Measurements from ENCODE around the gene HOXD4.

Gene HOXD4

DNA sequence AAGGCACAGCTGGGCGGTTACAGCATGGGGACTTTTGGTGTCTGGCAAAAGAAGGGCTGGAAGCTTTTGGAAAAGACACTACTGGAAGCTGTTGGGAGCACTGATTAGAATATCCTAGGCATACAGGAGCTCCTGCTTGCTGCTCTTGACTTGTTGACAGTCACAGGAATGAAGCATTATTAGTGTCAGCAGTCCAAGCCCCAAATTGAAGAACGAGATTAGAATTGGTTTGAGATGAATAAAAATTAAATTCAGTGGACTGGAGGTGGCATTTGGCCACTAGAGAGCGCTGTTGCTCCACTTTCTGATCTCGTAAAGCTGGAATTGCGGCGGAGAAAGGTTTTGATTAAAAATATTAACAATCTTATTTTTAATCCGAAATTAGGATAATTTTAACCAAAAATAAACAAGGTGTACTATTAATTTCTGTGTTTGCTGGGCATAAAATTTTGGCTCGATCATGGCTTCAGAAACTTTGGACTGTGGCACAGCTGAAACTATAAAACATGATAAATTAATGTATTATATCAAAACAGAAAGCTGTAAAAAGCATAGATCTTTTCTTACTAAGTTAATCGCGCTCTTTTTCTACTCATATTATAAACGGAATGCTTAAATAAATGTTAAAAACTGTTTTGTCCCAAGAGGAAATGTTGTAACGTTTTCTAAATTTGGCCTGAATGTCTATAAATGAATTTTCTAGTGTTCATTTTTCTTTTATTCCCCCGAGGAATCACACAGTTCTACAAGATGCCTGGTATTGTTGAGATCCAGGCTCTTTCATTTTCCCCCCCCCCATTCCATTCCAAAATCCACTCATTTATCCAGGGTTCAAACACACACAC, 24.2 kb upstream of the HOXD4 start:
- DNase-seq (ENCODE audit: low read depth, low spot score) = peak; percentile 36

DNA sequence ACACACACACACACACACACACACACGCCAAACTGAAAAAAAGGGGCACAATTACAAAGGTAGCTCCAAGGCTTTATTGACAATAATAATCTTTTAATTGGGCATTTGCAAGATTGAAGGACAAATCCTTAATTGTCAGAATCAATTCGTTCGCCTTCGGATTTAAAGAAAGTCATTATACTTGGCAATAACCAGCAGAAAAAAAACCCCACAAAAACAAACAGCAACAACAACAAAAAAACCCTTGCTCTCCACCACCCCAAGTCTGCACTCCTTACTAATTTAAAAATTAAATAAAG, 23.6 kb upstream of the HOXD4 start:
- no peak for DNase-seq (ENCODE audit: low read depth, low spot score)

DNA sequence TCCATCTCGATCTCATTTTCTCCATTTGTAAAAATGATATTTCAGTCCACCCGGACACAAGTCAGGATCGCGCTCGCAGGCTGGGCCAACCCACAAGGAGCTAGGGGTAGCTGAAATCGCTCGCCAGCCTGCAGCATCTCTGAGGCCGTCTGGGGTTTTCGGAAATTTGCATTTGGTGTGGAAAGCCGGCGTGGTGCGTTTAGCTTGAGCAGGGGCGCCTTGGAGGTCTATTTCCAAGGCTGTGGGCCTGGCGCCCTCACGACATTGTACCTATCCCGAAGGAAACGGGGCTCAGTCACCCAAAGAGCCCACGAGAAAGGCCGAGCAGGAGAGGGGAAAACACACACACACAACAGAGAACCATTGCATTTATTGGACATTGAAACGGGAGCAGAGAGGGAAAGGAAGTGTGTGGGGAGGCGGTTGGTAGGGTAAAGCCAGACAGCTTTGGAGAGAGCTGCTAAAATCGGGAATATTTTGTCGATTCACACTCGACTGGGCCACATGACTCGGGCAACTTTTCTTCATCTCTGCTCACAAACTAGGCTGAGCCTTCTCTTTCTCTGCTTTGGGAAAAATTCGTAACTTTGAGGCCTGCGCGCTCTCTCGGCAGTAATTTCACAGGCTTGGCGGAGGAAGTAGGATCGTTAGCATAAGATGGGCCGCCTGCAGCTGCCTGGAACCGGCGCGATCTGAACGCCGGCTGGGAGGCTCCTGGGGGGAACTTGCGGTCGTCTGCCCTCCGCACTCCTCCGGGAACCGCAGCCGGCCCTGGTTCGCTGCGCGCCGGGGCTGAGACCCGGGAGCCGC, 23.0 kb upstream of the HOXD4 start:
- DNase-seq (ENCODE audit: low read depth, low spot score) = no peak

DNA sequence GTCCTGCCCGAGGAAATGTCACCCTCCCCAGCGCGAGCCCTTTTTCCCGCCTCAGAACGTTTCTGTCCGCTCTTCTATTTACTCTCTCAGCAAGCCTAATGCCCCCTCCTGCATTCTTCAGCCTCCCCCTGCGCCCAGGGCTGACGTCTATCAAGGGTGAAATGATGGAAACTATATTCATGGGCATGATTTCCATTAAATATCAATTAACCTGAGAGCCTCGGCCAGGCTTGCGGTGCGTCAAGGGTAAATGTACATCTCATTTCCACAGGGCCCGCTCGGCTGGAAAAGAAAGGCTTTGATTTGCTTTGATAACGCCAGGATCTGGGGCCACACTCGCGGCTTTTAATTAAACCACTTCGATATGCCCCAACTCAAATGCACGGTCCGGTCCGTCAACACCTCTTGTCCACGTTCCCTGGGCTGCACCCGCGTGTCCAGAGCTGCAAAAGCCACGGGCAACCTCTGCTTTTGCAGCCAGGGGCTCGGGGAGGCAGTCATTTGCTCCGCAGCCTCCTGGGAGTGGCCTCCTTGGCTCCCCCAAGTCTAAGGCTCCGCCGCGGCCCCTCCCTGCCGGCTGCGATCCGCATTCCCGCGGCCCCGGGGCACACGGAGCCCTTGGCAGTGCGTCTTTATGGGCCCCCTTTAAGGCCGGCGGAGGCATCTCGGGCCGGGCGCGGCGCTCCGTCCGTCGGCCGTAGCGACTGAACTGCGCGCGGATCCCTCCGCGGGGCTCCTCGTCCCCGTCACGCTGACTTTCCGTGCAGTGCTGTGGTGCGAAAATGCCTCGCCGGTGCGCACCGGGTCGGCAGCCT, 22.2 kb upstream of the HOXD4 start, which contains the start of gene HOXD8:
Gene HOXD8 (plus strand): TSS at position 724 of the 815 bp plus-strand sequence. CDS start 662 bp downstream, outside the sequence.
- DNase-seq (ENCODE audit: low read depth, low spot score) = no peak

DNA sequence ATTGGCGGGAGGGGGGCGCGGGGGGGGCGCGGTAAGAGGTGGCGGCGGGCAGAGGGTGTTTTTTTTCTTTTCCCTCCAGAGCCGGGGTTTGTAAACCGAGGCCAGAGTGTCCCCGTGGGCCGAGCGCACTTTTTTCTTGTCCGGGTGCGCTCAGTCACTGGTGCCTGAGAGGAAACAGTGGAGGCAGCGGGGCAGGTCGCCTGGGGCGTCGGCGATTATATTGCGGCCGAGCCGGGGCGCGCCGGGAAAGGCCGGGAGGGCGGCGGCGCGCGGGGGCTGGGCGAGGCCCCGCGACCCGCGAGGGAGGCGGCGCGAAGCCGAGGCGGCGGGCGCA, 21.6 kb upstream of the HOXD4 start:
- no peak for DNase-seq (ENCODE audit: low read depth, low spot score)

DNA sequence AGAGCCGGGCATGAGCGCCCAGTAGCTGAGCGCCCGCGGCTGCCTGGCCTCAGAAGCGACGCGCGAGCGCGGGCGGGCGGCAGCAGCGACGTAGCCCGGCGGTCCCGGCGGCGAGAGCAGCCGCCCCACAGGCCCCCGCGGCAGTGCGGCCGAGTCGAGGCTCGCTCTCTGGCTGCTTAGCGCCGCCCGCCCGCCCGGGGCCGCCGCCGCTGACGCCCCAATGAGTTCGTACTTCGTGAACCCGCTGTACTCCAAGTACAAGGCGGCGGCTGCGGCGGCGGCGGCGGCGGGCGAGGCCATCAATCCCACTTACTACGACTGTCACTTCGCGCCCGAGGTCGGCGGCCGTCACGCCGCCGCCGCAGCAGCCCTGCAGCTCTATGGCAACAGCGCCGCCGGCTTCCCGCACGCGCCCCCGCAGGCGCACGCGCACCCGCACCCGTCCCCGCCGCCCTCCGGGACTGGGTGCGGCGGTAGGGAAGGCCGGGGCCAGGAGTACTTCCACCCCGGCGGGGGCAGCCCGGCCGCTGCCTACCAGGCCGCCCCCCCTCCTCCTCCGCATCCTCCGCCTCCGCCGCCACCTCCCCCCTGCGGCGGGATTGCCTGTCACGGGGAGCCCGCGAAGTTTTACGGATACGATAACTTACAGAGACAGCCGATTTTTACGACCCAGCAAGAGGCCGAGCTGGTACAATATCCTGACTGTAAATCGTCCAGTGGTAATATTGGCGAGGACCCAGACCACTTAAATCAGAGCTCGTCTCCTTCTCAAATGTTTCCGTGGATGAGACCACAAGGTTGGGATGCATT, 21.0 kb upstream of the HOXD4 start:
- DNase-seq (ENCODE audit: low read depth, low spot score) = no peak

DNA sequence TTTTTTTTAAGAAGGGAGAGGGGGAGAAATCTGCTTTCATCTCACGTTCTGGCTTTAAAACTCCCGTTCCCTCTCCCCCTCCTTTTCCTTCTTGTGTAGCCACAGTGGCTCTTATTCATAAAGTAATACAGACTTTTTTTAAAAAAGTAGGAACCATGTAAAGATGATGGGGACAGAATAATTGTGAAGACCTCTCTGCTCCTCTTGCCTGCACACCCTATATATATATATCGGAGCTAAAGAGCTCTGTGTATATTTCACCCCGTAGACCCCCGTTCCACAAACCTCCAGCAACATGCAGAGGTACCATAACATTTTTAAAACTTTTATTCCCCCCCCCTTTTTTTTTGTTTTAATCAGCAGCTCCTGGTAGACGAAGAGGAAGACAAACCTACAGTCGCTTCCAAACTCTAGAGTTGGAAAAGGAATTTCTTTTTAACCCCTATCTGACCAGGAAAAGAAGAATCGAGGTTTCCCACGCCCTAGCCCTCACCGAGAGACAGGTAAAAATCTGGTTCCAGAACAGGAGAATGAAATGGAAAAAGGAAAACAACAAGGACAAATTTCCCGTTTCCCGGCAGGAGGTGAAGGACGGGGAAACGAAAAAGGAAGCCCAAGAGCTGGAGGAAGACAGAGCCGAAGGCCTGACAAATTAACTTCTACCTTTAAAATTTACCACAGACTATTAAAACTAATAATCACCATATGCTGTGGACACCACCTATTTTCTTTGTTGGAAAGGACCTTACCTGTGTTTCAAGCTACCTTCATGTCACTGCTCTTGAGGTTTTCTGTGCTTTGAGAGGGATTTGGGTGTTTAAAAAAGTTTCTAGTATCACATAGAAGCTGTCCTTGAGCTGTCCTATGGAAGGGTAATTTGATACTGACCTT, 20.1 kb upstream of the HOXD4 start:
- no peak for DNase-seq (ENCODE audit: low read depth, low spot score)

DNA sequence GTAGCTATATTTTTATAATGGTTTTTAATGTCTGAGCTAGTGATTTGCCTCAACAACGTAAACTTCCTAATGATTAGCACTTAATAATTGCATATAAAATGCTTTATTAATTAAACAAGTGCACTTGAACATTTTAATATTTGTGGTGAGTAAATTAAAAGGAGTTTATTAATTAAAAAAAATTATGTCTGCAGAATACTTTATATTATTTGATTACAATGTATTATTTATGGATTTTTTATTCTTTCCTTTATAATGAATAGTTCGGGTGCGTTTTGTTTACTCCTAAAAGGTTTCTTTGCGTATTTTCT, 19.5 kb upstream of the HOXD4 start:
- no peak for DNase-seq (ENCODE audit: low read depth, low spot score)

DNA sequence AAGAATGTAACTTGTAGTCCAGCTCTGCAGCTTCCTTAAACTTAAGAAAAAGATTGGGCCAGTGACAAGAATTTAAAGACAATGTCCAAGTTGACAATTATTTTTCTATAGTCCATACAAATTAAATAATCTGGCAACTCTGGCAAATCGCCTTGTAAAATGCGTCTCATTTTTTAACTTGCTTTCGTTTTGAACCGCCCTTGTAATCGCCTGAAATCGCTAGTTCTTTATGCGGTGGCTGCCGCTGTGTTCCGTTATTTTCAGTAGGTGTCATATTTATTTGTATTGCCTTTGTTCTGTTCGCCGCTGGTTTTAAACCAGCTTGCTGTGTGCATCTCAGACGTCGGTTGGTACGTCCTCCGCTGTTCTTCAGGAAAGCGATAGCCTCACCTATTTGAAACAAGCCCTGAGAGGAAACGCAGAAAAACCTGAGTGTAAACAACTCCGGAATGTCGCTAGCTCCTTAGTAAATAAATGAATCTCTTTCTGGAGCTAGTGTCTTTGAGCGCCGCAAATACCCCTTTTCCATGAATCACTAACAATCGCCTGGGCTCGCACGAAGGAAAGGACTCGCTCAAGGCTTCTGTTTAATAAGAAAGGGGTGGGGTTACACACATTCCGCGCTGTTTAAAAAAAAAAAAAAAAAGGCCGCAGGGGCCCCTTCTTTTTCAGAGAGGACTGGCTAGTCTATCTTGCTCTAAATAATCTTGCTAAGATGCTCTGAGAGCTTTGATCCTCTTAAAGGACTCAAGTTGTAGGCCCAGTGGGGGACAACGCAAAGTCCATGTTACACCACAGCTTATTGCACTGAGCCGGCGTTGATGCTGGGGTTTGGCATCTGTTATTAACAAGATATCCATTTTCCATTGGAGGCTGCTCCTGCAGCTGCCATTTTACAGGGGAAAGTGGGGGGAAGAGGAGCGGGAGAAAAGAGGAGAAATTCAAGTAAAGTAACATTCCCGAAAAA, 18.9 kb upstream of the HOXD4 start:
- DNase-seq (ENCODE audit: low read depth, low spot score) = no peak

DNA sequence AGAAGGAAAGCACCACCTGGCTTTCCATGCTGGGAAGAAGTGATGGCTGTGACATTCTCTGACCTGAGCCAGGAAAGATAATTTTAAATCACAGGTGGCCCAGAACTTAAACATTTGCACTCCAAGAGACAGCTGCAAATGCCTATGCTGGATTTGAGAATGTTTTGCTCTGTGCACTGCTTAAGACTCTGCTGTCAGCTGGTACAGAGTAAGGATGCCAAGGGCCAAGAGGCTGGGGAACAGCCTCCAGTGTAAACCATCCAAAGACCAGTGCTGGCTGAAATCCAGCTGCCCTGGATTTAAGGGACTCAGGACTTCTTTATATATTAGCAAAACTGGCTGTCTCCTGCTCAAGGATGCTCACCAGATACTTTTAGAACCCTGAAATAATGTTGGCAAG, 18.0 kb upstream of the HOXD4 start:
- no peak for DNase-seq (ENCODE audit: low read depth, low spot score)

DNA sequence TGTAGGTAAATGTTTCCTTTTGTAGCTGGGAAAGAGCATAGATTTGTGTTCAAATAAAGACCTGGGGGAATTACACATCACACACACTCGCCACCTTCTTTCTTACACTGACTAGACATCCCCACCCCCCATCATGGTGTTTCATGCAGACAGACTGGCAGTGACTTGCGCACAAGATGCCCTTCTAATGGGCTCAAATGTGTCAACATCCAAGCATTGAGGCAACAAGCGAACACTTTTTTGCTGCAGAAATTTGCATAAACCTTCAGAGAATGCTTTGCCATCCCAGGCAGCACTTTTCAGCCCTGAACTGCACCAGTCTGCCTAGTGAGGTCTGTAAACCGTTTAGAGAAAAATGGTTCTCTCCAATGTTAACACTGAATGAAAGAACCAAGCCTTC, 17.3 kb upstream of the HOXD4 start:
- DNase-seq (ENCODE audit: low read depth, low spot score) = no peak

DNA sequence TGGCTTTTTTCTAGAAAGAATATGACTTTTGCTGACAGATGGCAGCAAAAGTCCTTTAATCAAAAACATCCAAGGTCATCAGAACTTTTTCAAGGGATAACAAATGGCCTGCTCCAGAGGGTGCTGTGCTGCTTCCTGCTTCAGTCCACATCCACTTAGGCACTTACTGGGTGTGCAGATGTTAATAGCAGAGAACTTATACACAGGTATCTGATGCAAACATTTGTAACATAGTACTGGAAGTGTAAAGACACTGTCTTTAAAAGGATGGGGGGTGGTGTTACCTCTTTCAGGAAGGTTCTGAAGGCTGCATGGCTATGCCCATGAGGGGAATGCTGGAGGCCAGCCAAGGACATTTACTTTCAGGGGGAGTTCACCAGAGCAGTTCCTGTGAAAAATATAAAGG, 16.3 kb upstream of the HOXD4 start:
- DNase-seq (ENCODE audit: low read depth, low spot score) = no peak

DNA sequence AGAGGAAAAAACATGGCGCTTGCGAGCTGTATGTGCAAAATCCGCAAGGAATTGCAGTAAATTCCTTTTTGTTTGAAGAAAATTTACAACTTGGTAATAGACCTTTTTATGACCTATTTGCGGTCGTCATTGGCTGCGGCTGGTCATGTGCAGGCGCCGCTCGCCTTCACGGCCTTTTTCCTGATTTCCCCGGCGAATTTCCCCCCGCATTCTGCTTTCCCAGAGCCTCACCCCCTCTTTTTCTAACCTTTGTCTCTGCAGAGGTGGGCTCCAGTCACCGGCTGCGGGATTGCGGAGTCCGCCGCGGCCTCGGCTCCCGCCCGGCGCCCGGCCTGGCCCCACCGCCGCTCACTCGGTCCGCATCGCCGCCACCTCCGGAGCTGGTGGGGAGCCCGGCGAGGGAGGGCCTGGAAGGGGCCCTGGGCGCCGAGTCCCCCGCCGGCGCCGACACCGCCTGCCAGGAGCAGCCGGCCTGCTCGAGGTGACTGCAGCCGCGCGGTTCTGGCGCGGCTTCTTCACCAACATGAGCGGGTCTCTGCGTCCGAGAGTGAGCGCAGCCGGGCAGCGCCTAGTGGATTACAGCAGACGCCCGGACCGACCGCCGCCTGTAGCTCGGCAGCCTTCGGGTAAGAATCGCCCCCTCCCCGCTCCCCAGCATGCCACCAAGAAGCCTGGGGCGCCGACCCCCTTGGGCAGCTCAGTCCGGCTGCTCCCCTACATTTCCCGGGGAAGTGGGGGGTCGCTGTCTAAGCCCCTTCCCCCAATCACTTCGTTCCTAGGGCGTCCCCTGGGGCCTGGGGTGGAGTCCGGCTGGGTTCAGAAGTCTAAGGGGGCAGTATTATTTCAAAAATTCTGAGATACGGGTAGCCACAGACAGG, 14.7 kb upstream of the HOXD4 start:
- no peak for DNase-seq (ENCODE audit: low read depth, low spot score)

DNA sequence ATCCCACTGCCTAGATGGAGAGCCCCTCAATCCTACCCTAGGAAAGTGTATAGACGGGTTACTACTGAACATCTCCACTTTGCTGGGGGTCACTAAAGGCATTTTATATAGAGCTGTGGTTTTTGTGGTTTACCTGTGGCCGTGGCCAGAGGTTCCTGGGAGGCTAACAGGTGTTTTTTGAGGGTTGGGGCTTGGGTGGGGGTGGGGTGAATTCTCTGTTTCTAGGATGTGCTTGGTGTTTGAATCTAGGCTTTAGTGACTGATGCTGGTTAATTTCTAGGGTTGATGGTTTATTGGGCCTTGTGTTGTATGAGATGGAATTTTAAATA, 14.1 kb upstream of the HOXD4 start:
- DNase-seq (ENCODE audit: low read depth, low spot score) = no peak

DNA sequence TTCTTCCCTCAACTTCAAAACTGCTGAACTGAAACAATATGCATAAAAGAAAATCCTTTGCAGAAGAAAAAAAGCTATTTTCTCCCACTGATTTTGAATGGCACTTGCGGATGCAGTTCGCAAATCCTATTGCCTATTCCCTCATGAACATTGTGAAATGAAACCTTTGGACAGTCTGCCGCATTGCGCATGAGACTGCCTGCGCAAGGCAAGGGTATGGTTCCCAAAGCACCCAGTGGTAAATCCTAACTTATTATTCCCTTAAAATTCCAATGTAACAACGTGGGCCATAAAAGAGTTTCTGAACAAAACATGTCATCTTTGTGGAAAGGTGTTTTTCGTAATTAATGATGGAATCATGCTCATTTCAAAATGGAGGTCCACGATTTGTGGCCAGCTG, 13.4 kb upstream of the HOXD4 start:
- no peak for DNase-seq (ENCODE audit: low read depth, low spot score)

DNA sequence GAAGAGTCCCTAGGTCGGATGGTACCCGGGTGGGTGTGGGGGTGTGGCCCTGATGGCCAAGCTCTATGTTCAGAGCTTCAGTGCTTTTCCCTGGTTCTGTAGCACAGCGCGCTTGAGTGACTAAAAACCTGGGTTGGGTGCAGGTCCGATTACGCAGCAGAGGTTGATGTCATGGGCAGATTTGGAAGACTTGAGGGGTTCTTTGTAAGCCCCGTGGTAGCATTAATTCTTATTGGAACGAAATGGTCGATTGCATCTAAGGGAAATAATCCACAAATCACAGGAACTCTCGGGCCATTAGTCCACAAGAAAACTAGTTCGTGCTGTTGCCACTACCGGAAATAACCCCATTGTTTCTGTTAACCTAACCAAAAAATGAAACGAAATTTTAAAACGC, 12.8 kb upstream of the HOXD4 start:
- no peak for DNase-seq (ENCODE audit: low read depth, low spot score)

DNA sequence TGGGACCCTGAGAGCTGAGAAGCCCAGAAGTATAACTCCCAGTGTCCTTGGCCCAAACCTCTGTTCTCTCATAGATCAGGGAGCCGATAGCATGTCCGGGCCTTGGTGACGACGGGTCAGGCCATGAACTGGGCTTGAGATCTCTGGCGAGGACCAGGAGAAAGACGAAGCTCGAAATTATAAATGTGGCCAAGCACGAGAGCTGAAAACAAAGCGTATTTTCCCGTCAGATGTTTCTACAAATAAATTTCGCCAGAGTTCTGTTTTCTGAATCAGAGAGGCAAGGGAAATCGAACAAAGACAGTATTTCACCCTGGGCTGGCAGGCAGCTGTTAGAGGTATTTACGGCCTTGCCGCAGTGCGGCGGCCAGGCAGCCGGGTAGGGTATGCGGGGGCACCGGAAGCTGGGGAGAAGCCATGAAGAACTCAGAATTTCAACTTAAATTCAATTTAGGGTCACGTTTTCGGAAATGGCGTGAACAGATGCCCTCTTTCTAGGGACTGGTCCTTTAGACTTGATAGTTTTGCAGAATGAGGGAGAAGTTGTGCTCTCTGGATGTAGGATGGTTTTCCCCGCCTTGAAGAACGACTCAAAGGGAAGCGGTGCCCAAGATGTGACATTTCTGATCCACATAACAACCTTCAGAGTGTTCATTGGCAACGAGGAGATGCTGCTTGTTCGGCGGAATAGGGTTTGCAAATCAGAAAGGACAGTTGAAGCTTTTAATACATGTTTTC, 12.3 kb upstream of the HOXD4 start:
- no peak for DNase-seq (ENCODE audit: low read depth, low spot score)
